Measurements from ENCODE around the gene SETD1B. TPM values are rescaled to one million over a fixed set of nuclear protein-coding genes. Genes with fewer than 3 reads are reported as not detected.

SETD1B gene
- total RNA-seq, 1 donor from 2014 or later = 1.8 TPM

GRCh38 chr12:121843236-121843982, 39.6 kb downstream of the SETD1B start:
- Histone ChIP-seq H3K9me3 (ENCODE audit: low read depth) (no peaks in the 10 kb centered on the region), H3K4me1 (no peaks in the 10 kb centered on the region), H2AFZ (replicated peaks) (no peak overlapping the region), H3K9ac (no peak overlapping the region), H3K36me3 (no peaks in the 10 kb centered on the region), H3K4me3 (no peak overlapping the region), H3K27me3 (no peaks in the 10 kb centered on the region), H3K27ac (no peak overlapping the region), H3F3A (ENCODE audit: low read depth) (peaks cover 16% of the 10 kb centered on the region), H3K79me2 (ENCODE audit: low read depth) (no peaks in the 10 kb centered on the region), H4K20me1 (ENCODE audit: low read depth) (no peaks in the 10 kb centered on the region), H3K4me2 (no peak overlapping the region)
- Mint-ChIP-seq H3K4me1 (peaks cover 21% of the 10 kb centered on the region), H3K36me3 (no peaks in the 10 kb centered on the region), H3K4me3 (no peak overlapping the region), H3K9me3 (no peaks in the 10 kb centered on the region), H3K27ac (peak overlapping the region; percentile 46), H3K27me3 (ENCODE audit: insufficient read depth, low read depth) (peaks cover 12% of the 10 kb centered on the region)
- DNase-seq (ENCODE audit: low spot score) = no peak
- TF ChIP-seq CTCF (IDR thresholded peaks at IDR 0.05) (no peak), EZH2phosphoT487 (IDR thresholded peaks at IDR 0.05) (no peak), EZH2 (IDR thresholded peaks at IDR 0.05) (no peak)

GRCh38 chr12:121845701-121846100, 41.9 kb downstream of the SETD1B start:
- no peaks in the 10 kb centered on the region for H4K20me1 ChIP-seq (ENCODE audit: low read depth)
- H3K36me3 ChIP-seq = no peaks in the 10 kb centered on the region
- no peaks in the 10 kb centered on the region for H3K79me2 ChIP-seq (ENCODE audit: low read depth)
- H3K27ac ChIP-seq = no peak overlapping the region
- no peaks in the 10 kb centered on the region for H3F3A ChIP-seq (ENCODE audit: low read depth)
- no peak for TF ChIP-seq EZH2phosphoT487 (IDR thresholded peaks at IDR 0.05)
- TF ChIP-seq EZH2 (IDR thresholded peaks at IDR 0.05) = no peak
- no peak for TF ChIP-seq CTCF (IDR thresholded peaks at IDR 0.05)
- Mint-ChIP-seq H3K27ac (no peak overlapping the region), H3K4me3 (no peak overlapping the region), H3K27me3 (ENCODE audit: insufficient read depth, low read depth) (peaks cover 7% of the 10 kb centered on the region), H3K4me1 (peaks cover 8% of the 10 kb centered on the region), H3K36me3 (no peaks in the 10 kb centered on the region), H3K9me3 (no peaks in the 10 kb centered on the region)
- no peak overlapping the region for H3K9ac ChIP-seq
- H3K9me3 ChIP-seq (ENCODE audit: low read depth) = no peaks in the 10 kb centered on the region
- no peak for DNase-seq (ENCODE audit: low spot score)
- no peaks in the 10 kb centered on the region for H3K27me3 ChIP-seq
- H2AFZ ChIP-seq (replicated peaks) = no peak overlapping the region
- no peak overlapping the region for H3K4me2 ChIP-seq
- no peak overlapping the region for H3K4me3 ChIP-seq
- no peaks in the 10 kb centered on the region for H3K4me1 ChIP-seq

- no peak for DNase-seq (ENCODE audit: low spot score)
- Histone ChIP-seq H3K9ac (no peak overlapping the region), H3K9me3 (ENCODE audit: low read depth) (no peaks in the 10 kb centered on the region), H3K4me2 (no peak overlapping the region), H3K36me3 (no peaks in the 10 kb centered on the region), H3K4me3 (no peak overlapping the region), H3K79me2 (ENCODE audit: low read depth) (no peaks in the 10 kb centered on the region), H3K27me3 (no peaks in the 10 kb centered on the region), H3K27ac (no peak overlapping the region), H3F3A (ENCODE audit: low read depth) (no peaks in the 10 kb centered on the region), H3K4me1 (no peaks in the 10 kb centered on the region), H2AFZ (replicated peaks) (no peak overlapping the region), H4K20me1 (ENCODE audit: low read depth) (no peaks in the 10 kb centered on the region)
- no peak overlapping the region for H3K27ac Mint-ChIP-seq
- peaks cover 2% of the 10 kb centered on the region for H3K4me1 Mint-ChIP-seq
- peak overlapping the region; percentile 13 for H3K4me3 Mint-ChIP-seq
- H3K27me3 Mint-ChIP-seq (ENCODE audit: insufficient read depth, low read depth) = peaks cover 5% of the 10 kb centered on the region
- H3K36me3 Mint-ChIP-seq = no peaks in the 10 kb centered on the region
- H3K9me3 Mint-ChIP-seq = no peaks in the 10 kb centered on the region
- TF ChIP-seq EZH2 (IDR thresholded peaks at IDR 0.05) = no peak
- no peak for TF ChIP-seq CTCF (IDR thresholded peaks at IDR 0.05)
- TF ChIP-seq EZH2phosphoT487 (IDR thresholded peaks at IDR 0.05) = no peak
These were observed 45.4 kb downstream of the SETD1B start for GRCh38 chr12:121849211-121849610.
